Measurements from ENCODE around the gene PTS.

PTS gene

DNA sequence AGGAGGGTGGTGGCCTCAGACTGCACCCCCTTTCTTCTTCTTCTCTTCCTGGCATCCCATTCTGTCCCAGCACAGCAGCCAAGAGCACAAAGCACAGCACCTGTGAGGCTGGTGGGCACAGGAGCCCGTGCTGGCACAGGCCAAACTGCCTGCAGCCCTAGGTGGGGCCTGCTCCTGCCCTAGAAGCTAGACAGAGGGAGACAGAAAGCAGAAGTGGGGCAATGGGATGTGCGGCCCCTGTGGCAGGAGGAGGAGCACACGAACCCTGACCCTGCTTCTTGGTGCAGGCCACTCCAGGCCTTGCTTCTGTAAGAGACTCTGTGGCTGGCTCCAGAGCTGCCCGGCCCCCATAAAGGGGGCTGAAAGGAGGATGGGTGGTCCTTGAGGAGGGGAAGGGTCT, 3.9 kb upstream of the PTS start:
- no peak for DNase-seq (ENCODE audit: low read depth)

- no peak for DNase-seq (ENCODE audit: low read depth)
Measured at GRCh38 chr11:112223121-112223520, 3.1 kb upstream of the PTS start.

DNA sequence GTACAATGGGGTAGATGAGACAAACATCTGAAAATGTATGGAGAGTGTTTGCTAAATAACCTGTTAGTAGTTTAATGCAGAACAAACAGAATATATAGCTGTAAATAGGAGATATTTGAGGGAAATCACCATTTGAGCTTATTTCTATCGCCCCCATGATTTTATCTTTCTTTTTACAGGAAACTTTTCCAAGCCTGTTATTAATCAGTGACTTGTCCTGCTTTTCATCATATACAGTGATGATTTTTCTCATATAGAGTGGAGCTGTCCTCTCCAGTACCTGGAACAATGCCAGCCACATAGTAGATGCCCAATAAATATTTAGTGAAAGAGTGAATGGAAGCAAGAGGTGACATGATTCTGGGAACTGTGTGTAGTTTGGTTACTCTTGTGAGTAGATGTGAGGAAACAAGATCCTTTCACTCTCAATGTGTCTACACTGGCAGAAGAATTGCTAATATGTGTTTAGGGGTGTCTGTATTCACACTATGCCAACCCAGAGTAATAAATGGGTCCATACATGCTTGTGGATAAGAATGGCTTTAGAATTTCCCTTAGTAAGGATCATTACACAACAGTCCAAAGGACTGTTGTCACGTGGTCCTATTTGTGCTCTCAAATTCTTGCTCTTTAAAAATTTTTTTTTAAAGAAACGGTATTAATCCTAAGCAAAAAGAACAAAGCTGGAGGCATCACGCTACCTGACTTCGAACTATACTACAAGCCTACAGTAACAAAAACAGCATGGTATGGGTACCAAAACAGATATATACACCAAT, 2.3 kb upstream of the PTS start:
- no peak for DNase-seq (ENCODE audit: low read depth)

- DNase-seq (ENCODE audit: low read depth): no peak
Measured at GRCh38 chr11:112225753-112226061, 521 bp upstream of the PTS start.

DNA sequence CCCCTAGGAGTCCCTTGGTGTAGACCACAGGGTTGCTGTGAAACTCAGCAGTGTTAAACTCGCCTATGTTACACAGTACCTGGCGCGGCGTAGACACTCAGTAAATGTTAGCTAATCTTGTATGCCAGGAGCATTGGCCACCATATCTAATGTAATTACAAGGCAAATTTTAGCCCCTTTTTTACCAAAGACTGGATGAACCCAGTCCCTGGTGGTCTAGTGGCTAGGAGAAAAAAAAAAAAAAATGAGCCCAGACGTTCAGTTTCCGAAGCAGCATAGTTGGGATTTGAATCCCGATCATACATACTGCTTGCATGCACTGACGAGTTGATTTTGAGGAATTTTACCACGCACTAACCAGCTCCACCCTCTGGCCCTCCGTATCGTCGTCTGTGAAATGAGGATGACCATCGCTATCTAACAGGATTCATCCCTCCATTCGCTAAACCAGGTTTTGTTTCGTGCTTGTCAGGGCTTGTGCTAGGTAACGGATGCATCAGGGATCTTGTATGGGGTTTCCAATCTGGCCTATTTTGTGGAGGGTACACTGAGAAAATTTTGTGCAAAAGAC, 688 bp downstream of the PTS start:
- DNase-seq (ENCODE audit: low read depth): no peak

GRCh38 chr11:112227471-112227870, 1.2 kb downstream of the PTS start:
- no peak for DNase-seq (ENCODE audit: low read depth)

GRCh38 chr11:112228706-112229105, 2.5 kb downstream of the PTS start:
- DNase-seq (ENCODE audit: low read depth): no peak

DNA sequence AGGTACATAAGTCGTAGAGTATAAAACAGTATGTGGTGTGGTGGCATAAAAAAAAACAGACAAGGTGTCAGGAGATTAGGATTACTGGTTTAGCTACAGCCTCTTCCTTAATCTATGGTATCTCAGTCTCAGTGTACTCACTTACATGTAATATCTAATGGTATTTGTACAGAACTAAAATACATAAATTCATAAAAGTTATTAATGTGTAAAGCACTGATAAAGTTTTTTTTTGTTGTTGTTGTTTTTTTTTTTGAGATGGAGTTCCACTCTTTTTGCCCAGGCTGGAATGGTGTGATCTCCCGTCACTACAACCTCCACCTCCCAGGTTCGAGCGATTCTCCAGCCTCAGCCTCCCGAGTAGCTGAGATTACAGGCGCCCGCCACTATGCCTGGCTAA, 2.9 kb downstream of the PTS start:
- no peak for DNase-seq (ENCODE audit: low read depth)

GRCh38 chr11:112229746-112230433, 3.7 kb downstream of the PTS start:
- DNase-seq (ENCODE audit: low read depth): no peak

DNA sequence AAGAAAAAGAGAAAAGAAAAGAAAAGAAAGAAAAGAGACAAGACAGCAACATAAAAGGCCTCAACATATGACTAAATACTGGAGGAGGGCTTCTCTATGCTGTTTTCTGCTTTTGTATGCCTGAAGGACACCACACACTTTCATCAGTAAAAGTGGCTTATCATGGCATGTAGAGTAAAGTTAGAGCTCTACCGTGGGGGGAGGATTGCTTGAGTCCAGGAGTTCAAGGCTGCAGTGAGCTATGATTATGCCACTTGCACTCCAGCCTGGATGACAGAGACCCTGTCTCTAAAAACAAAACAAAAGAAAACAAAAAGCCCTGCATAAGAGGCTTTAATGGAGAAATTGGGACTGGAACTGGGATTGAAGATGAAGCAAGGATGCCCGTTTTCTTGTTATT, 5.7 kb downstream of the PTS start:
- DNase-seq (ENCODE audit: low read depth): no peak

GRCh38 chr11:112235750-112236390, 9.6 kb downstream of the PTS start:
- no peak for DNase-seq (ENCODE audit: low read depth)

GRCh38 chr11:112237451-112237850, 11.2 kb downstream of the PTS start:
- no peak for DNase-seq (ENCODE audit: low read depth)

- DNase-seq (ENCODE audit: low read depth): no peak
Measured at GRCh38 chr11:112238041-112238440, 11.8 kb downstream of the PTS start.

DNA sequence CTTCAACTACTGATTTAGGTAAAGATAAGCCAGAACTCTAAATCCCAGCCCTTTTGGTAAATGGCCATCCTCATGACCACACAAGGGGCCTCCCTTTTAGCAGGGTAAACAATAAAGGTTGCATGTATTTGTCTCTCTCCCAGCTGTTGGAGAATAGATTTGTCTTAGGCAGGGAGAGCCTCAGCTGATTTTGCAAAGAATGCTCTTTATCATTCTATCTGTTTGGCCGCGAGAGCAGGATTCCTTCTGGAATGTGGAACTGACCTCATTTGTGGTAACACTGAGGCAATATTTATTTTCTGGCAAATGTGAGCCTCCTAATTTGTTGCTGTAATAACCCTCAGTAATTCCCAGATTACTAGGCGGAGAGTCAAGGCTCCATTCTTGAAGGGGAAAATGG, 15.3 kb downstream of the PTS start:
- no peak for DNase-seq (ENCODE audit: low read depth)

DNA sequence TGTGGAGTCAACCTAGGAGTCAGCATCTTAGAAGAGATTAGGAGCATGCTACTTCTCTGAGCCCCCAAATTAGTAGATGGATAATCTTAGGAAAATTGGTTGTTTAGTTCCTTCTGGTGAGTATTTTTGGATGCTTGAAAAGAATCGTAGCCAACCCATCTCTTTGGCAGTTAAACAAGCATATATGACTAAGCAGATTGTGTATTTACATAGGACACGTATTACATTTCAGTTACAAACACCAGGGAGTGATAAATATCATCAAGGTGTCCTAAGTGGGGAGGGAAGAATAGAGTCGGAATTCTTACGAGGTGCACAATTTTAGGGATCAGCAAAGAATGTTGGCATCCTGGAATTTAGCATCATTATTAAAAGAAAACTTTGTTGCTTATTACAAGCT, 21.0 kb downstream of the PTS start:
- DNase-seq (ENCODE audit: low read depth): no peak

GRCh38 chr11:112248201-112248600, 22.0 kb downstream of the PTS start:
- no peak for DNase-seq (ENCODE audit: low read depth)

- no peak for DNase-seq (ENCODE audit: low read depth)
Measured at GRCh38 chr11:112249871-112250610, 23.8 kb downstream of the PTS start.

DNA sequence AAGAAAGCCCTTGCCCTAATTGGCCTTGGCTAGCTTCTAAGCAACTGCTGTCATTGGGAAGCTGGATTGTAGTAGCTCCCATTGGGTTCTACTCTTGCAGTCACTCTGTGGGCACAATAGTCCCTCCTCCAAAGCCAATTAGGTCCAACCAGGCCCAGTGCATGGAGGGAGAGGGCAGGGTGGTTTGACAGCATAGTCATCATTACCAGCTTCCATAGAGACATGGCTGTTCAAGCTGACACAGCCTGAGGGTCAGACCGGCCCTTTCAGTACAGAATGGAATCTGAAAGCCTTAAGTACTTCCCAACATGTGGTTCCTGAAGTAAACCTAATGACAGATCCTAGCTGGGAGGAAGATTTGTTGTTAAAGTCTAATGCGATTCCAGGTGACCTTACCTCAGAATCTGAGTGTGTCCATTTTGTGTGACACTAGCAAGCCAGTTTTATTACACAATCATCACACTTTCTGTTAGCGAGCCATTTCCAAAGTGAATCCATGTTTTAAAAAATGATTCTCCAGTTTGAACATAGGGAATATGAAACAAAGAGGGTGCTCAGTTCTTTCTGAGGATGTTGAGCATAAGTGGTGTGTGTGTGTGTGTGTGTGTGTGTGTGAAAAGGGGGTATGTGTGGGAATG, 27.5 kb downstream of the PTS start:
- no peak for DNase-seq (ENCODE audit: low read depth)

- no peak for DNase-seq (ENCODE audit: low read depth)
Measured at GRCh38 chr11:112255067-112255720, 29.0 kb downstream of the PTS start.

- DNase-seq (ENCODE audit: low read depth): no peak
Measured at GRCh38 chr11:112260490-112260889, 34.3 kb downstream of the PTS start, which contains the start of gene PLET1. PLET1 (minus strand) TSS chr11:112260860; CDS start chr11:112260589, 271 bp downstream.
